MV-4-11 (cell line): ENCODE data around the gene MICAL3.

Source experiments
- DNase-seq: peaks from one replicate; lab custom pipeline; 2025; lab: John Stamatoyannopoulos, UW

Gene MICAL3

GRCh38 chr22:17913801-17914347, 110.5 kb downstream of the MICAL3 start:
- DNase-seq: no peak

- DNase-seq: no peak
Measured at GRCh38 chr22:17912945-17913721, 111.2 kb downstream of the MICAL3 start.

- DNase-seq: no peak
Measured at GRCh38 chr22:17911887-17912286, 112.5 kb downstream of the MICAL3 start.

GRCh38 chr22:17911312-17911705, 113.1 kb downstream of the MICAL3 start:
- DNase-seq: no peak

- peak; percentile 27 for DNase-seq
Measured at GRCh38 chr22:17910561-17911311, 113.6 kb downstream of the MICAL3 start.

GRCh38 chr22:17907748-17908051, 116.7 kb downstream of the MICAL3 start:
- DNase-seq: no peak

GRCh38 chr22:17906978-17907747, 117.2 kb downstream of the MICAL3 start:
- DNase-seq: peak; percentile 8

- DNase-seq: no peak
Measured at GRCh38 chr22:17905445-17905844, 118.9 kb downstream of the MICAL3 start.

- no peak for DNase-seq
Measured at GRCh38 chr22:17903564-17904295, 120.6 kb downstream of the MICAL3 start.

GRCh38 chr22:17902960-17903359, 121.4 kb downstream of the MICAL3 start:
- no peak for DNase-seq

- no peak for DNase-seq
Measured at GRCh38 chr22:17898375-17898774, 126.0 kb downstream of the MICAL3 start.

- DNase-seq: no peak
Measured at GRCh38 chr22:17897858-17898257, 126.5 kb downstream of the MICAL3 start.

GRCh38 chr22:17897426-17897825, 126.9 kb downstream of the MICAL3 start:
- DNase-seq: no peak

- DNase-seq: no peak
Measured at GRCh38 chr22:17896586-17896985, 127.8 kb downstream of the MICAL3 start.

GRCh38 chr22:17893900-17894535, 130.3 kb downstream of the MICAL3 start:
- DNase-seq: no peak

GRCh38 chr22:17892376-17892775, 132.0 kb downstream of the MICAL3 start:
- no peak for DNase-seq

- no peak for DNase-seq
Measured at GRCh38 chr22:17891481-17892167, 132.7 kb downstream of the MICAL3 start.

- no peak for DNase-seq
Measured at GRCh38 chr22:17890892-17891291, 133.5 kb downstream of the MICAL3 start.

- no peak for DNase-seq
Measured at GRCh38 chr22:17890245-17890671, 134.1 kb downstream of the MICAL3 start.

- peak; percentile 25 for DNase-seq
Measured at GRCh38 chr22:17888855-17889254, 135.5 kb downstream of the MICAL3 start.

GRCh38 chr22:17888439-17888838, 135.9 kb downstream of the MICAL3 start:
- DNase-seq: no peak
